GM12878 (cell line): ENCODE data around the gene PRKCE. TPM values are rescaled to one million over a fixed set of nuclear protein-coding genes. Genes with fewer than 3 reads are reported as not detected.

Experiments used
- ATAC-seq: fragments of 200-7000 bp; cut with Tn5 transposase; 3 replicates; pipeline ENCODE4 v1.9.1; 2020; ENCODE audit warnings: mild to moderate bottlenecking, moderate library complexity
- BruUV-seq: library from RNA; stranded (reverse); fragments of 400-500 nt; replicated peaks from 2 replicates; lab custom pipeline; 2021; lab: Mats Ljungman, UMichigan
- CTCF ChIA-PET: fragments of 300-600 bp; sonication (Branson Sonifier 250); formaldehyde crosslinking; extraction: SDS; loops from one replicate; lab custom pipeline; 2021; ENCODE audit warnings: inconsistent platforms; lab: Yijun Ruan, JAX
- POLR2A ChIA-PET: fragments of 350-600 bp; formaldehyde crosslinking; extraction: SDS; loops from one replicate; lab custom pipeline; 2021; ENCODE audit warnings: inconsistent platforms; lab: Charles Lee
- RAD21 ChIA-PET: fragments of 300-600 bp; sonication (Branson Sonifier 250); formaldehyde crosslinking; loops from one replicate; lab custom pipeline; 2023; ENCODE audit warnings: antibody characterized with exemption; ENCODE audit not compliant: unreplicated experiment; lab: Charles Lee
- SMC1A ChIA-PET: fragments of 300-600 bp; sonication (Branson Sonifier 250); formaldehyde crosslinking; loops from one replicate; lab custom pipeline; 2023; ENCODE audit not compliant: unreplicated experiment, uncharacterized antibody; lab: Charles Lee
- DNase-seq: peaks from one replicate; pipeline ENCODE4 v3.0.0-alpha.2; 2011; ENCODE audit warnings: low read depth, low spot score
- FAIRE-seq: peaks from 3 replicates; lab custom pipeline; 2011; peaks lifted over from hg19 to GRCh38; lab: Jason Lieb, UNC
- H2AFZ ChIP-seq: 2 replicates; pipeline ENCODE4 v1.6.0; 2011; ENCODE audit warnings: low read depth, low read length, control low read depth; ENCODE audit not compliant: control insufficient read depth
- H3K27ac ChIP-seq: 2 replicates; pipeline ENCODE4 v1.5.1; 2011; ENCODE audit warnings: control low read depth; ENCODE audit not compliant: control insufficient read depth, insufficient read depth
- H3K27me3 ChIP-seq, 2 experiments: replicated peaks in 1 of 2; 2 replicates each; pipeline versions ENCODE4 v1.6.0 to v1.6.1; 2011; ENCODE audit warnings: low read length in 1 of 2; ENCODE audit not compliant: control insufficient read depth in 2 of 2, insufficient read depth in 2 of 2
- H3K36me3 ChIP-seq, 2 experiments: 2 replicates each; pipeline ENCODE4 v1.5.1; 2011; ENCODE audit warnings: low read length in 1 of 2; ENCODE audit not compliant: control insufficient read depth in 2 of 2, insufficient read depth in 2 of 2
- H3K4me1 ChIP-seq: 2 replicates; pipeline ENCODE4 v1.6.1; 2011; ENCODE audit warnings: mild to moderate bottlenecking, low read length, moderate library complexity, mixed read lengths; ENCODE audit not compliant: control insufficient read depth, insufficient read depth
- H3K4me2 ChIP-seq: 2 replicates; pipeline ENCODE4 v1.6.0; 2011; ENCODE audit warnings: control low read depth; ENCODE audit not compliant: control insufficient read depth, insufficient read depth
- H3K4me3 ChIP-seq: fragments of 200-600 bp; sonication (generic); 2 replicates; pipeline ENCODE4 v1.5.1; 2016
- H3K79me2 ChIP-seq: 2 replicates; pipeline ENCODE4 v1.6.0; 2011; ENCODE audit warnings: low read length; ENCODE audit not compliant: control insufficient read depth, insufficient read depth
- H3K9ac ChIP-seq: 2 replicates; pipeline ENCODE4 v1.8.0; 2011; ENCODE audit warnings: low read length, control low read depth, mixed read lengths; ENCODE audit not compliant: control insufficient read depth, insufficient read depth
- H3K9me3 ChIP-seq: replicated peaks from 3 replicates; pipeline ENCODE4 v1.5.1; 2011; ENCODE audit warnings: mild to moderate bottlenecking, low read length; ENCODE audit not compliant: control insufficient read depth, insufficient read depth
- H4K20me1 ChIP-seq: 2 replicates; pipeline ENCODE4 v1.6.0; 2011; ENCODE audit not compliant: control insufficient read depth, insufficient read depth
- ASH2L ChIP-seq: fragments of 300-600, 200-600 bp; sonication (generic); IDR thresholded peaks from 2 replicates; pipeline ENCODE4 v1.6.1; 2017; ENCODE audit warnings: low read depth, mild to moderate bottlenecking, borderline replicate concordance
- BCL11A ChIP-seq: IDR thresholded peaks from 2 replicates; pipeline ENCODE4 v1.6.1; 2011; ENCODE audit warnings: low read depth, low read length
- BHLHE40 ChIP-seq, 2 experiments: fragments of 450-650 bp in 1 of 2; IDR thresholded peaks; 2 replicates each; pipeline ENCODE4 v1.6.1; 2011 to 2017; ENCODE audit warnings: low read depth in 2 of 2, borderline replicate concordance in 1 of 2, improper control_type of control experiment in 1 of 2, low read length in 1 of 2, mild to moderate bottlenecking in 1 of 2
- EP300 ChIP-seq, 2 experiments: fragments of 150-350 bp in 1 of 2; IDR thresholded peaks; 2 replicates each; pipeline ENCODE4 v1.6.1; 2011 to 2012; ENCODE audit warnings: low read depth in 2 of 2, low read length in 2 of 2, borderline replicate concordance in 1 of 2, improper control_type of control experiment in 1 of 2, inconsistent platforms in 1 of 2; ENCODE audit not compliant: control insufficient read depth in 1 of 2
- IKZF2 ChIP-seq, 2 experiments: fragments of 450-650 bp; IDR thresholded peaks; 2 replicates each; pipeline ENCODE4 v1.6.1; 2017; ENCODE audit warnings: mild to moderate bottlenecking in 2 of 2, moderate library complexity in 2 of 2
- KDM1A ChIP-seq: fragments of 200-600 bp; sonication (generic); IDR thresholded peaks from 2 replicates; pipeline ENCODE4 v1.6.1; 2016; ENCODE audit warnings: borderline replicate concordance
- MEF2B ChIP-seq: fragments of 450-650 bp; IDR thresholded peaks from 2 replicates; pipeline ENCODE4 v1.6.1; 2018; ENCODE audit warnings: mild to moderate bottlenecking, moderate library complexity; ENCODE audit not compliant: partially characterized antibody, poor library complexity, severe bottlenecking
- MYC ChIP-seq: IDR thresholded peaks from 2 replicates; pipeline ENCODE4 v1.6.1; 2011; ENCODE audit warnings: mild to moderate bottlenecking, low read length, moderate library complexity, inconsistent platforms; ENCODE audit not compliant: insufficient read depth, insufficient replicate concordance, insufficient read length, severe bottlenecking
- PKNOX1 ChIP-seq: fragments of 450-650 bp; IDR thresholded peaks from 2 replicates; pipeline ENCODE4 v1.6.1; 2016; ENCODE audit warnings: mild to moderate bottlenecking
- RELA ChIP-seq: fragments of 450-650 bp; IDR thresholded peaks from 2 replicates; pipeline ENCODE4 v1.8.0; 2014; ENCODE audit warnings: borderline replicate concordance; ENCODE audit not compliant: partially characterized antibody
- SKIL ChIP-seq: fragments of 450-650 bp; IDR thresholded peaks from 2 replicates; pipeline ENCODE4 v1.6.1; 2017; ENCODE audit warnings: mild to moderate bottlenecking, low read depth, inconsistent platforms; ENCODE audit not compliant: poor library complexity, severe bottlenecking
- TARDBP ChIP-seq: IDR thresholded peaks from 2 replicates; pipeline ENCODE4 v1.6.1; 2016; ENCODE audit warnings: borderline replicate concordance
- ZSCAN29 ChIP-seq: fragments of 450-650 bp; IDR thresholded peaks from 2 replicates; pipeline ENCODE4 v1.6.1; 2017; ENCODE audit warnings: mild to moderate bottlenecking, moderate library complexity
- WGBS: methylation state at CpG from one replicate; pipeline ENCODE4 v1.1.6; 2016; ENCODE audit warnings: low lambda C conversion rate; ENCODE audit not compliant: insufficient replicate concordance, insufficient coverage; ENCODE audit errors: missing lambda C conversion rate; 5-methylcytosine and 5-hydroxymethylcytosine counted together
- in situ Hi-C: fragments of 300-500 bp; cut with MboI; formaldehyde crosslinking; loops from 9 replicates; pipeline ENCODE4 v1.14.3; 2018; ENCODE audit warnings: mixed read lengths
- intact Hi-C: fragments of 100-400 bp; cut with micrococcal nuclease; formaldehyde crosslinking; loops from one replicate; pipeline ENCODE4 v1.14.2; 2022; ENCODE audit not compliant: unreplicated experiment
- polyA plus RNA-seq, 11 experiments: library from polyadenylated mRNA; depleted of rRNA in 4 of 11; unstranded in 6 of 11; stranded (reverse) in 5 of 11; fragments of >200 nt; fragmentation: Nextera tagmentation in 4 of 11; fragmentation: Illumina TruSeq in 1 of 11; extraction: Ambion mirVana in 4 of 11; extraction: Trizol in 1 of 11; gene quantifications; 1 replicate in 1 of 11; 2 replicates in 10 of 11; pipeline versions ENCODE4 v1.2.1 to v1.2.3, GENCODE V29; 2011 to 2016; ENCODE audit warnings: inconsistent platforms in 2 of 11, missing spikeins in 2 of 11, low read depth in 1 of 11
- total RNA-seq, 4 experiments: library from RNA; depleted of rRNA in 3 of 4; stranded (reverse); fragments of >200 nt in 3 of 4; fragmentation: Illumina TruSeq in 1 of 4; extraction: Trizol in 1 of 4; gene quantifications; 2 replicates each; pipeline versions ENCODE4 v1.2.1 to v1.2.3, GENCODE V29; 2013 to 2021

PRKCE gene
- total and polyA plus RNA-seq, 10 of the 15 experiments (the other 5 are each of a cell fraction or from before 2014, with no cell fraction given), result 2.6 to 28.2 (median 11.3) TPM

GRCh38 chr2:46047290-46047689 lies 395.8 kb downstream of the PRKCE start:
- CTCF ChIA-PET, result interaction anchor here (8.9 kb wide), 1 partner anchor 15 kb away, joined by 56 read pairs; no protein-coding TSS in a partner anchor

More at GRCh38 chr2:46047290-46047689, 395.8 kb downstream of the PRKCE start:
- ChIA-PET RAD21 (no interaction called here), POLR2A (interaction anchor here (0.5 to 0.6 kb wide), 2 partner anchors 190 to 407 kb away, joined by 3 read pairs; no protein-coding TSS in a partner anchor), SMC1A (interaction anchor here (0.6 to 4.4 kb wide), 2 partner anchors 17 to 409 kb away, joined by 3 to 18 read pairs; no protein-coding TSS in a partner anchor)
- H2AFZ ChIP-seq, result no peak overlapping the region
- no peaks in the 10 kb centered on the region for H4K20me1 ChIP-seq
- TF ChIP-seq BCL11A, result no peak
- TF ChIP-seq TARDBP, result no peak
- no peak for TF ChIP-seq MYC
- TF ChIP-seq BHLHE40 (IDR thresholded peaks at IDR 0.05; ENCODE audit: borderline replicate concordance in 1 of 2, low read depth in 2 of 2, low read length in 1 of 2), result no peak
- no peak for TF ChIP-seq EP300 (IDR thresholded peaks at IDR 0.05; ENCODE audit: borderline replicate concordance in 1 of 2, control insufficient read depth in 1 of 2, low read depth in 2 of 2, low read length in 2 of 2)
- no peak for TF ChIP-seq ASH2L
- TF ChIP-seq KDM1A, result no peak
- TF ChIP-seq MEF2B, result no peak
- TF ChIP-seq ZSCAN29, result no peak
- no peak for TF ChIP-seq SKIL
- no peak for TF ChIP-seq RELA
- TF ChIP-seq PKNOX1, result no peak
- TF ChIP-seq IKZF2 (IDR thresholded peaks at IDR 0.05), result no peak
- in situ Hi-C loops, result no loop called here
- BruUV-seq, result no TSS peak
- no peaks in the 10 kb centered on the region for H3K9me3 ChIP-seq
- no peak overlapping the region for H3K9ac ChIP-seq
- no peaks in the 10 kb centered on the region; a peak in 1 of 4 replicates for H3K36me3 ChIP-seq
- no peaks in the 10 kb centered on the region for H3K27me3 ChIP-seq
- H3K4me2 ChIP-seq, result no peak overlapping the region
- DNase-seq (no peak), FAIRE-seq (no peak), ATAC-seq (no peak)
- WGBS, result 40% methylated on average over 5 of the region's 5 CpGs
- no peak overlapping the region for H3K4me3 ChIP-seq
- no peaks in the 10 kb centered on the region for H3K4me1 ChIP-seq
- intact Hi-C loops, result no loop called here
- H3K27ac ChIP-seq, result no peak overlapping the region
- no peaks in the 10 kb centered on the region for H3K79me2 ChIP-seq
